Measurements from ENCODE around the gene PLIN3.
"Not testable (repeated sequence)": the region's sequence is repeated elsewhere in the genome, so short reads cannot be mapped to it uniquely, and the experiment has no call there.

Gene PLIN3

GRCh38 chr19:4805140-4805539 is 62.3 kb downstream of the PLIN3 start:
- not testable (repeated sequence) for DNase-seq

GRCh38 chr19:4803736-4804695 is 63.5 kb downstream of the PLIN3 start:
- DNase-seq = peak; percentile 57

GRCh38 chr19:4802711-4803110 is 64.8 kb downstream of the PLIN3 start:
- no peak for DNase-seq

GRCh38 chr19:4801085-4801619 is 66.3 kb downstream of the PLIN3 start:
- DNase-seq = no peak

- no peak for DNase-seq
Measured at GRCh38 chr19:4800591-4801081, 66.8 kb downstream of the PLIN3 start.

GRCh38 chr19:4795400-4795799 is 72.1 kb downstream of the PLIN3 start:
- no peak for DNase-seq

- no peak for DNase-seq
Measured at GRCh38 chr19:4794971-4795370, 72.5 kb downstream of the PLIN3 start.

GRCh38 chr19:4793278-4793677 is 74.2 kb downstream of the PLIN3 start:
- not testable (repeated sequence) for DNase-seq

GRCh38 chr19:4792866-4793195 is 74.6 kb downstream of the PLIN3 start:
- DNase-seq = not testable (repeated sequence)

GRCh38 chr19:4792019-4792865 is 75.2 kb downstream of the PLIN3 start:
- not testable (repeated sequence) for DNase-seq

GRCh38 chr19:4791183-4792018 is 76.1 kb downstream of the PLIN3 start, which contains the start of gene FEM1A:
TSS of gene FEM1A (plus strand) at chr19:4791734. CDS start at chr19:4791855, 121 bp downstream.
- peak; percentile 100 for DNase-seq
